Right hindlimb (tissue), 1 donor: Measurements from ENCODE around the gene SMAD2.
A peak's percentile ranks its signal among the peaks of the same experiment; 100 is the strongest.
"Not testable (repeated sequence)": the region's sequence is repeated elsewhere in the genome, so short reads cannot be mapped to it uniquely, and the experiment has no call there.

ENCODE experiments used
- DNase-seq: peaks from one replicate; pipeline ENCODE4 v3.0.0-alpha.2; 2018

The SMAD2 gene

DNA sequence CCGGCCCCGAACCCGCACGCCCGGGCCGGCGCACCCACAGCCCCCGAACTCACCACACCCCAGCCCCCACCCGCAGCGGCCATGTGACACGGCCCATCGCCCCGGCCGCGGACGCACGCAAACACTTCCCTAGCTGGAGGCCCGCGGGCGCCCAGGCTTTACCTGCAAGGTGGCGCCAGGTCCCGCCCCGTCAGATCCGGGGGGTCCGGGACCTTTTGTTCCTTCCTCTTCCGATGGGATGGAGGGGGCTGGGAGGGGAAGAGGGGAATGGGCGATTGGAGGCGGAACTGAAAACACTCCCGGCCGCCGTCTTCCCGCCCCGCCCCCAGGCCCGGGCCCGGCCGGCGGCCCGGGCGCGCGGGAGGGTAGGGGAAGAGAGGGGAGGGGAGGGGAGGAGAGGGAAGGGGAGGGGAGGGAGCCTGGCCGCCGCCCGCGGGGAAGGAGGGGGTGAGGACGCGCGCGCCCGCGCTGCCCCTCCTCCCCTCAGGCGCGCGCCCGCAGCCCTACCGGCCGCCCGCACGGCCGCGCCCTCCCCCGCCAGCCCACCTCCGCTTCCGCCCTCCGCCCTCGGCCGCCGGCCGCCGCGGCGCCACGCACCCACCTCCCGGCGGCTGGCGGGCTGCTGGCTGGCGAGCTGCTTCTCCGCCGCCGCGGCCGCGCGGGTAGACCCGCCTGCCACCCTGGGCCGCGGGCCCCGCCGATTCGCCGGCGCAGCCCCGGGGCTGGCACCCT lies at the start of gene SMAD2:
Gene SMAD2 (minus strand): TSS at position 461 of the 732 bp plus-strand sequence. CDS start 33,903 bp downstream, outside the sequence.
- peak; percentile 89 for DNase-seq

DNA sequence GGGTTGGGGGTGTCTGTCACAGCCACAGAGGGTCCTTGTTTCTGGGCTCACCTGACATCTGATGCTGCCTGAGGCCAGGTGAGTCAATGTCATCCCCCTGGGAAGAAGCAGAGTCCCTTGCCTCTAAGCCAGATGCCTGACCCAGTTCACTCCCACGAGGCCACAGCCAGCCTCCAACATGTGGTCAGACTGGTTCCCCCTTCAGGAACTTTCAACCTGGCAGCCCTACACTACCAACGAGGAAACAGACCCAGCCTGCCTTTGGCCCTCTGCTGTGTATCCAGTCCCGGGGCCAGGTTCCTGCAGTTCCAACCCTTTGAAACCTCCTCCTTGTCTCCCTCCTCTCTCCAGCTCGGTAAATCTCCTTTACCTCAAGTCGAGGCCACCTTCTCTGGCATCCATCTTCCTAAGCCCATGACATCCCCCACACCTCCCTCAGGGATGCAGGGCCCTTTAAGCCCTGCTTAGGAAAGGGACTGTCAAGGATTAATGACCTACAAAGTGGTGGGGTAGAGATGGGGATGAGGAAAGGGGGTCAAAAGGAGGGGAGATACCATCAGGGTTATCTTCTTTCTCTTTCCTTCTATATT lies 49.2 kb upstream of the SMAD2 start:
- DNase-seq = no peak

DNA sequence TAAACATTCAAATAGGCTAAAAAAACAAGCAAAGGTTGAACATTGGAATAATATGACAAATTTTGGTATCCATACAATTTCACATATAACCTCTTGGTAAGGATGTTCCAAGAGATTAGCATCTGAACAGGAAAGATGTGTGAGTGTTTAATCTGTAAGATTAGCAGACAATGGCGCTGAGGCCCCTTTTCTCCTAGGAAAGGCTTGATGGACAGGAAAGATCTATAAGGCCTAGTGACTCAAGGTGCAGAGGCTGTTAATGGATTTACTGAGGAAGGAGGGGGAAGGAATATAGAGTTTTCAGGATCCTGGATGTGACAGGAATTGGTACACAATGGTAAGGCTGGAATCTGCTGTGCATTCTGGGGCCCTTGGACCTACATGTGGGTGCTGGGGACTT lies 48.1 kb upstream of the SMAD2 start:
- no peak for DNase-seq

DNA sequence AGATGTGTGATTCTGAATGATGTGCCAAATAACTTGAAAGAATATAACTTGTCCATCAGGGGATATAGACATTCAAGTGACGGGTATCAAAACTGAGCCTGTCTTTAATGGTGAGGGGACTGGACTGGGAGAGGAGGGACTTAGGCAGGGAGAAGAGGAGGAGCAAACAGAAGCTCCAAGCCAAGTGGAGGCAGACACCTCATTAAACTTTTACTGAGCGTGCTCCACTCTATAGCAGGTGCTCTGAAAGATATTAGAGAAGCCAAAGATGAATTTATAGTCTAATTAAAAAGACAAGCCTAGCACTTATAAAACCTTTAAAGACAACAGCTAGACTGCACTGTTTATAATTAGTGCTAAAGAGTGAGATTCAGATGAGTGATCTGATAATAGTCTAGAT lies 47.7 kb upstream of the SMAD2 start:
- DNase-seq = no peak

DNA sequence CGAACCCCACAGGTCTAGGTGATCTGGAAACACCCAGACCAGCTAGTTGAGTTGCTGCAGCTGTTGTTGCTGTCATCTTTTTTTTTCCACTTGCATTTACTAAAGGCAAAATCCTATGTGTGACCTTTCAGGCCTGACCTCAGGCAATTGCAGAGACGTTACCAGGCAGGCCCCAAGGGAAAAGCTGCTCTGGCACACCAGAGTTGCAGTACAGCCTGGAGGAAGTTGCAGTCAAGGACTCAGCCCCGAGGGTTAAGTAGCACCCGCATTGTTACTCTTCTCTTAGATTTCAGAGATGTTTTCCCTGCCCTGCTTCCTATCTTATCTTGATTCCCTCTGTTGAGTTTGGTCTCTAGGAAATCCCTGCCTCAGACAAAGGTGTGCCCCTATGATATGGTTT lies 45.2 kb upstream of the SMAD2 start:
- DNase-seq = no peak

DNA sequence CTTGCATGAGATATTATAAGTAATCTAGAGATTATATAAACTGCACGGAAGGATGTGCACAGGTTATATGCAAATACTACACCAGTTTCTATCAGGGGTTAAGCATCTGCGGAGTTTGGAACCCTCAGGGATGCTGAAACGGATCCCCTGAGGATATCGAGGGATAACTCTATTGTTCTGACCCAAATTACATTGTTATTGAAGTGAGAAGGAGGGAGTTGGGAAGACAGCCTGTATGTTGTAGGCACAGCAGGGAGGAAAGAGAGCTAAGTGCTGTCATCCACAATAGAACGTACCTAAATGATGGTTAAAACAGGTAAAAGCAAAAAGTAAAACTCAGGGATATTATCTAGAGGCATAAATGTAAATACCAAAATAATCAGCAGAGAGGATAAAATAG lies 44.6 kb upstream of the SMAD2 start:
- DNase-seq = no peak

DNA sequence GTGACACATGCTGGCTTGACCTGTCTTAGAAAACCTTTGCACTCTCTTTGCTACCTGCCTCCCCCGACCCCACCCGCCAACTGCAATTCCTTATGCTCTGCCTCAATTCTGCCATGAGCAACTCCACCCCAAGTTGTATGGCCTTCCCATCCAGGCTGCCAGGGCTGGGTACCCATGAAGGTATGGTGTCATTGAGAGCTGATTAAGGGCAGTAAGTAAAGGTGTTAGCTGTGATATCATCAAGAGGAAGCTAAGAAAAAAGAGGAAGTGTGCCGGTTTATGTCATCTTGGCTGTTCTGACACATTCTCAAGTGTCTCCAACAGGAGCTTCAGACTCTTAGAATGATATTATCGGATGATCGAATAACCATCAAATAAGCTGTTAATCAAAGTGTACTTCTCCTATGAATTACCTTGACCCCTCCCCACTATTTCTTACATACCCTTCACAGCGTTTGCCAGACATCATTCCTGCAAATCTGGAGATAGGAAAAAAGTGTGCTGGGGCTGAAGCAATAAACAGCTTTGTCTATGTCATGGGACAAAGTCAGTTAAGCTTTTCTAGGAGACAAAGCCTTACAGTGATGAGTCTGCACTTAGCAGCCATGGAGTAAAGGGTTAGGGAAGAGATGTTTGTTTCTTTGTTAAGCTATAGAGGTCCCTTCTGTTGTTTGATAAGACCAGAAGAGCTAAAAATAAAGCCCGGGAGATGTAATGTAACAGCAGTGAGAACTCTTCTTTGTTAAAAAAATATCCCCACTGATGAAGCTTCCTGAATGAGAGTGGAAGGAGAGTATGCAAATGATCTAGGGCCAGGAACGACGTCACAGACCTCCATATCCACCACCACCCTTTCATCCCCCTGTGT lies 40.4 kb upstream of the SMAD2 start:
- DNase-seq = no peak

DNA sequence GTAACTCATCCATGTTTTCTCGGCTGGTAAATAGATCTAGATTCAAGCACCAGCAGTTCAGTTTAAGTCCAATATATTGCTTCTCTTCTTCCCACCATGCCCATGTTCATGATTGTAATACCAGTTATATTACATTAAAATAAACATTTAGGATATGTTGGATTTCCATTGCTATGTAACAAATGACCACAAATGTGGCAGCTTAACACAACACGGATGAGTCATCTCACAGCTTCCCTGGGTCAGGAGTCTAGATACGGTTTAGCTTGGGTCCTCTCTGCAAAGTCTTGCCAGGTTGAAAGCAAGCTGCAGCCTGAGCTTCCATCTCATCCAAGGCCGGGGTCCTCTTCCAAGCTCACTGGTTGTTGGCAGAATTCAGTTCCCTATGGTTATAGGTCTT lies 39.4 kb upstream of the SMAD2 start:
- DNase-seq = no peak

DNA sequence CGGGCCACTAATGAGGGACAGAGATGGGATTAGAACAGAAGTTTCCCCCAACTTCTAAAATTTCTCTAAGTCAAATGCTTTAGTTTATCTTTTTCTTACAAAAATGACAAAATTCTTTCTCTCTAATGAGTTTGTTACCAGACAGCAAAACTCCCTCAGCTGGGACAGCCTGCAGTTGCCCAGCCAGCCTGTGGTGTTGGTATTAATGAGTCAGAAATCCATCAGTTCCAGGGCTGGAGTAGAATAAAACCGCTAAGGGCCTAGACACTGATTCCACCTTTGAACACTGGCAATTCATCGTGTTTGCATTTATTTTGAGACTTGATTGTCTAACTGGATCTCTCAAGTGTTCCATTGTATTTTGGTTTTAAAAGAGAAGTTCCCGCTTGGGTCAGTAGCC lies 38.3 kb upstream of the SMAD2 start:
- no peak for DNase-seq

DNA sequence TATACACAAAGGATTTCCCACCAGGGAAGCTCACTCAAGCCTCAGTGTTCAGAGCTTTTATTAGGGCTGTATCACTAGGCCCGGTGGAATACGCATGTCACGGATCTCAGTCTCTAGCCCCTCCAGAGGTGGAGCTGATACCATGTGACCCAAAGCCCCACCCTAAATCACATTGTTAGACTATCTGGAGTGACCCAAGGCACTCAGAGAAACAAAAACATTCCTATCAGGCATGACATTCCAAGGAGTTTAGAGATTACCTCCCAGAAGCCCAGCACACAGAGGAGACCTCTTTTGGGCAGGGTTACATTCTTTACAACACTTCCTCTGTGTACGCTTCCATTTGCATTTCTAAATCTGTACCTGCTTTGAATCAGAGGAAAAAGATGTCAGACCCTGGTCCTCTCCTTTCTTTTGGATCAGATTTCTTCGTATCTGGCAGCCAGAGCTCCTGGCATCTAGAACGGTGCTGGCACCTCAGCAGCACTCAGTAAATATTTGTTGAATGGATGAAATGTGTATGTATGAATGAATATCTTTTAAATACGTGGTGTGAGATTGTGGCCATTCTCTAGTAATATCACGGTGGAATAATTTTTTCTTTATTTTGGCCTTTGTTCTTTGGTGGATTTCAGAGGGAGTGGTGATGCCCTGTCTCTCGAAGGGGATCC lies 37.7 kb upstream of the SMAD2 start:
- DNase-seq = no peak

DNA sequence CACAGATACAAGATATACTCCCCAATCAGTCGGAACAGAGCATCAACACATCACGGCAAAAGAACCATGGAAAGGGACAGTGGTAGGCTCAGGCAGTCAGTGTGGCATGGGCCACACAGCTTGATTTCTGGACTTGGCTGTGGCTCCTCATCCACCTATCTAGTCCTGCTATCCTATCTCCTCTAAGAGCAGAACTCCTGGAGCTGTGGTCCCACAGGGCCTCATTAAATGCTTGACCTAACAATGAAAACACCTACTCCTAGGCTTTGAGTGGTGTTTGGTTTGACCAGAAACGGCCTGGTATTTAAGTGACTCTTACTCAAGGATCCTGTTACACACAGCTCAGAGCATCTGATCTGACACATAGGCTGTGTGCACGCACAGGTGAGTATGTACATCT lies 33.6 kb upstream of the SMAD2 start:
- no peak for DNase-seq

DNA sequence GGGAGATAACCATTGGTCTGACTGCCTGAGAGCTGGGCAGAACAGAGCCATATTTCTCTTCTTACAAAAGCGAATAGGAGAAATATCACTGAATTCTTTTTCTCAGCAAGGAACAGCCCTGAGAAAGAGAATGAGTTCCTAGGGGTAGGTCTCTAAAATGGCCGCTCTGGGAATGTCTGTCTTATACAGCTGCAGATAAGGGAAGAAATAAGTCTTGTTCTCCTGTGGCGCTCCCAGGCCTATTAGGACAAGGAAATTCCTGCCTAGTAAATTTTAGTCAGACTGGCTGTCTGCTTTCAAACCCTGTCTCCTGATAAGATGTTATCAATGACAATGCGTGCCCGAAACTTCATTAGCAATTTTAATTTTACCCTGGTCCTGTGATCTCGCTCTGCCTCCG lies 30.5 kb upstream of the SMAD2 start:
- not testable (repeated sequence) for DNase-seq

DNA sequence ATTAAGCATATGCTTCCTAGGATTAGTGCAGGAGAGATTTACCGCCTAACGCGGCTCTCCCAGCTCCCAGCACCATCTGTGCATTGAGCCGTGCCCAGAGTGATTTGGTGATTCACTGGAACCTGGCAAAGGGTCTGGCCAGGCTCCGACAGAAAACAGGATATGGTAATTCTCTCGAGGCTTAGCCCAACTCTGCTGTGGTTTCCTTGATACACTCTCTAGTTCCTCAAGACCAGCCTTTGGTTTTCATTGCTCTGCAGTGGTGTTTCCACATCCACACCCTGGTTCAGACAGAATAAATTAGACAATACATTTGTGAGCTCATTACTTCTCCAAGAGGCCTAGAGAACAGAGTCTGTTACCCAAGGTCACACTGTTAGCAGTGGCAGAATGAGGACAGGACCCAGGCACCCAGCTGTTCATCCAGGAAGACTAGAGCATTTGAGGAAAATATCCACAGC lies 23.0 kb upstream of the SMAD2 start:
- DNase-seq = peak; percentile 58

DNA sequence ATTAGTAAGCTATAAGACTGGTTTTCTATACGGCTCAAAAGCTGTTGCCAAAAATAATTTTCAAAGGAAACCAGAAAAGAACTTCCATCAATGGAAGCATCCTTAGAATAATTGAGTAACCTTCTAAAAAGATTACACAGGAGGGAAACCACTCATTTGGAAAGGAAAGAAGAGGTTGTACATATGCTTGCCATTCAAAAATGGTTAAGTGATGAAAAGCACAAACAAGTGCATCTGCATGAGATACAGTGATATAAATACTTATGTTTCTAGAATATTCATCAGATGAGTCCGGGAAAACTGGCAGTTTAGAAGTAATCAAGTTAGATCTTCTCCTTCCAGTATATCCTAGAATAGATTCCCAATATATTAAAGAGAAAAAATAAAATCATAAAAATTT lies 20.1 kb upstream of the SMAD2 start:
- DNase-seq = no peak

DNA sequence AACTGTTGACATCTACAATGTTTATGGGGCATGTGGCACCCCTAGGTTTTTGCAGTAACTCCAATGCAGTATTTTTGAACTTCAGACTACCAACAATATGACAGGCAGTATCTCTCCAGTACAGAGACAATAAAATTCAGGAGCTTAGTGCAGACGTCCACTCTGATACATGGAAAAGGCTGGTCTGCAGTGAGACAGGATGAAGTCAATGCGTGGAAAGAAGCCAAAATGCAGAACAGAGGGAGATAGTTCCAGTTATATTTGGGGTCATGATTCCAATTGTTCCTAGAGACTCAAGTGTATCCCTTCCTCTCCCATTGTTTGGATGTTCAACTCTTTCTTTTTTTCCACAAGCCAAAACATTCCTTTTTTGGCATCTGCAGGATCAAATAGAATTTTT lies 18.7 kb upstream of the SMAD2 start:
- no peak for DNase-seq

DNA sequence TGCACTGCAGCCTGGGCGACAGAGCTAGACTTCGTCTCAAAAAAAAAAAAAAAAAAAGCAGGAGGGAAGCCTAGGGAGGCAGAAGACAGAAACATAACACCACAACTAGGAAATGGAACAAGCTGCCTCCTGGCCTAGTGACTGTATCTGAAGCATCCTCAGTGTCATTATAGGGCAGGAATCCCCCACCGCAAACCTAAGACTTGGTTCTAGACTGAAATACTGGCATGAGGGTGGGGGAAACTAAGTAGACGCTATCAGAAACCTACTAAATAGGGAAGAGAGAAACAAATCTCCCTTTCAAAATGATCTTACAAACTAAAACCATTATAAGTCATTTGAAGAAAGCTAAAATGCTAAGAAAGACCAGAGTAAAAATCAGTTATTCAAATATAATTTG lies 16.4 kb upstream of the SMAD2 start:
- DNase-seq = no peak

DNA sequence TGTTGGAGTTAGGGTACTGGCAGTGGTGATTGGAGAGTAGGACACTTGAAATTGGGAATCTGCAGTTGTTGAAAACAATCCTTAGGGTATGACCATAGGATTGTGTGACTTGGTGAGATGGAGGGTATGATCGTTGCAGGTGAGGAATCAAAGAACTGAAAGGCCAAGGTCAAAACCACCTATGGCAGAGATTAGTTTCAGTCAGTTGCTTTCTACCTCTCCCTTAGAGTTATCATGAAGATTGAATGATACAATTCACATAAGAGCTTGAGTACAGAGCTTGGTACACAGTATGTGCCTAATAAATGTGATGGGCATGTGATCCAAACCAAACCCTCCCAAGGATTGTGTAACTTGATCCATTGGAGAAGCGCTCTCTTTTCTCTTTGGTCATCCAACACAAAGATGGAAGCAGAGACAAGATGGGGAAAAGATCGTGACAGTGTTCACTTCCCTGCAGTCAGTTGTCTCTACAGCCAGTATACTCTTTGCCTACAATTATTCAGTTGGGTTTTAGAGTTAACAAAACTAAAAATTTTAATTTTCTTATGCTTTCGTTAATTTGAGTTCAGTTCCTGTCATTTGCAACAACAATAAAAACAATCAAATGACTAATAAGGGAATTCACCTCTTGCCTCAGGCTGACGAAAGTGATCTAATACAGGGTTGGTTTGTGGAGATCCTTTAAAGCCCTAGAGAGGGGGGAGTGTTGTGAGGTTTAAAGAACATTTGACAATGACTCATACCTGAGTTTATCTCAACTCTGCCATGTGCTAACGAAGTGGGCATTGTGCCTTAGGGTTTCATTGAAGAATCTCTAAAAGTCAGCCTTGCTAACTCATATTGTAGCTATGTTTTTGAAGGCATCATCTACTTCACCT lies 14.8 kb upstream of the SMAD2 start:
- DNase-seq = no peak

DNA sequence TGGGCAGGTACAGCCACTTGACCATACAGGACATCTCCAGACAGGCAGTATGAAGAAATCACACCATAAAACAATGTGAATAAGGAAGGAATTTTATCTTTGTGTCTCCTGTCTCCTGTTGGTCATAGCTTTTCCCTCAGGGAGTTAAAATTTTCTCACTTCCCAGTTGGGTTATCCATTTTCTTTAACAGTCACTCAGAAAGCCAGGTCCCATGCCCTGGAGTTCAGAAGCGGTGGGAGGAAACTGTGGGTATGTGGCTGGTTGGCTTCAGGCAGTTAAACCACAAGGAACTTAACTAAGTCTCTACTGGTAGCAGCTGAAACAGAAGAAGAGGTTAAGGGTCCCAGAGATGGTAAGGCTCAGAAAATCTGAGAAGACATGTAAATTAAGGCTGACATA lies 6.5 kb upstream of the SMAD2 start:
- DNase-seq = no peak

DNA sequence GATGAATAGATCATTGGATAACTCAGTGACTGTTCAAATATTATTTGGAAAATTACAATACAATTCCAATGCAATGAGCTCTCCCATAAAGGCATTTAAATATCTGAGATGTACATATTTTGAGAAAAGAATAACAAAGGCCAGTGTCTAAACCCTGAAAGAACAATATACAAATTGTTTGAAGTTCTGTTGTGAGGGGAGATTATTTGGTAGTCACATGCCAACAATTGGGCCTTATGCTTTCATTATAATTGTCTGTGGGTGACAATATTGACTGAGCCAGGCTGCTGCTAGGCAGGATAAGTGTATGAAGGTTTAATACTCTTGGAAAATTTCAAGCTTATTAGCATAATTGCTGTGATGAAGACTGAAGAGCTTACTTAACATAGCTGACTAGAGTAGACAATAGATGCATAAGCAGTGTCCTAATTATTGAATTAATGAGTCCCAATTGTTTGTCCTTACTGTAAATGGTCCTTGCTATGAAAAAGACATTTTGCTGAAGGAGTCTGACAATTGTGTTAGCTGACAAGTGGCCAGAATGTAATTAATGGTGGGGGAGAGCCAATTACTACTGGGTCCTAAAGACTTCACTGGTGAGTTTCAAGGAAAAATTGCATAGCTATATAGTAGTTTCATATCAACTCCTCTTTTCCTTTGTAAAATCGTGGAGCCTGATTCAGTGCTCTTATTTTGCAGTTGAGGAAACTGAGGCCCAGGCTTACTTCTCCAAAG lies 5.0 kb upstream of the SMAD2 start:
- no peak for DNase-seq

DNA sequence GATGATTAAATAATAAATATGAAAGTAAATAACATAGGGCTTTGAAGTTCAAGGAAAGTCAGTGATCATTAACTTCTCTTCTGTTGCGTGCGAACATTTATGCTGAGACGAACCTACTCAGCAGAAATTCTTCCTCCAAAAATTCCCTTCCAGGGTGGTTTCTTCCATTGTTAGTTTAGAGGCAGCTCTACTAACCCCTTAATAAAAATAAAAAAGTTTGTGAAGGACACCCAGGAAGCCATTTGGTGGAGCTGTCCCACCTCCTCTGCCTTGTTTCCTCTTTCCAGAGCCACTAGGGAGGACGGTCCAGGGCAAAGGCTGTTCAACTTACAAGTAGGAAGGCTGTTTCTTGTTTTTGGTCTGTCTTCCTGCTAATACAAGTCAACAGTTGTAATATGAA lies 2.1 kb upstream of the SMAD2 start:
- DNase-seq = no peak

DNA sequence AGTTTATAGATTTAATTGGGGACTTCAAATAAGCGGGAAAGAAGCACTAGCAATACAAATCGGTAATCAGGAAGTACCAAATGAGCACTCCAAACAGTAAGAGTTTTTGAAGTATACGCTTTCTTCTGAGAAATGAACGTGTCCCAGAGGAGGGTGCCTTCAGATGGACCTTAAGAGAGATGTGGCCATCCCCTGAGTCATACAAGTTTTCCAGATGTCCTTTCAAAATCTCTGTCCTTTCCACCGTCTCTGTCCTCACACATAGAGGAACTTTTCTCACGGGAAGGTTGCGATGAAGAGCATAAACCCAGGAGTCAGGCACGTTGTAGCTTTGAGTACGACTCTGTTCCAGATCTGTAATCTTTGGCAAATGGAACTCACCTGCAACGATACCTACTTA lies 1.7 kb upstream of the SMAD2 start:
- no peak for DNase-seq

DNA sequence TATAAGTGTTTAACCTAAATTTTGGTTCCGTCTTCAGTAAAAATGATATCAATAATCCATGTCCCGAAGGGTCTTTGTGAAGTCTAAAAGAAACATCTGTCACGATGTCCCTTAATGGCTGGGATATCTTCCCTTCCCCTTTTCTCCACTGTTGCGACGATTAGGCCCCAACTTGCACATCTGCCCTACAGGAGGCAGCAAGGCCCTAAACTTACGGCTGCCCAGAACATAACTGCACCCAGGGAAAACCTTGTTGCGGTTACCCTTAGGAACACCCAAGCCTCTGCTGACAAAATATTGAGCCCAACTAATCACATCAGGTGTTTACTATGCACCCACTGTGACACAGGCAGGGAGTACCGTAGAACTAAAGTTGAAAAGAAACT lies 1.3 kb upstream of the SMAD2 start:
- peak; percentile 34 for DNase-seq
